Measurements from ENCODE around the gene CHST6.

DNA sequence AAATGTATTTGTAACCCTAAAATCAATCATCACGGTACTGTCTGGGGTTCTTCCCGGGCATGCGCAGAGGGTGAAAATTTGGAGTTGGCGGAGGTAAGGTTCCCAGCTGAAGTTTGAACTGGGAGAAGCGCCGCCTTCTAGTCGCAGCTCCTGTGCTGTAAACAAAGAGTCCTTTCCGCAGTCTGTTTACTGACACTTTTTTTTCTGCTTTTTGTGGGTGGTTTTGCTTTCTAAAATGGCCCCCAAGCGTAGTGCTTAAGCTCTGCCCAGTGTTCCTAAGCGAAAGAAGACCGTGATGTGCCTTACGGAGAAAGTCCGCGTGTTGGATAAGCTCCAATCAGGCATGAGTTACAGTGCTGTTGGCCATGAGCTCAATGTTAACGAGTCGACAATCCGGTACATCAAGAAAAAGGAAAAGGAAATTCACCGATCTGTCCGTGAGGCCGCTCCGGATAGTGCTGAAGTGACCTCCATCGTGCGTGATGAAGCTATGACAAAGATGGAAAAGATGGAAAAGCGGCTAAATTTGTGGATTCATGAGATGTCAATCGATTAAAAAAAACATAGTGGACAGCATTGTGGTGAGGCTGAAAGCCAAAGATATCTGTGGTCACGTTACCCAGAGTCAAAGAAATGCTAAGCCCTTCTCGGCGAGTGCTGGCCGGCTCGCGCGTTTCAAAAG is 61.4 kb downstream of the CHST6 start:
- TF ChIP-seq, protein P1, sequence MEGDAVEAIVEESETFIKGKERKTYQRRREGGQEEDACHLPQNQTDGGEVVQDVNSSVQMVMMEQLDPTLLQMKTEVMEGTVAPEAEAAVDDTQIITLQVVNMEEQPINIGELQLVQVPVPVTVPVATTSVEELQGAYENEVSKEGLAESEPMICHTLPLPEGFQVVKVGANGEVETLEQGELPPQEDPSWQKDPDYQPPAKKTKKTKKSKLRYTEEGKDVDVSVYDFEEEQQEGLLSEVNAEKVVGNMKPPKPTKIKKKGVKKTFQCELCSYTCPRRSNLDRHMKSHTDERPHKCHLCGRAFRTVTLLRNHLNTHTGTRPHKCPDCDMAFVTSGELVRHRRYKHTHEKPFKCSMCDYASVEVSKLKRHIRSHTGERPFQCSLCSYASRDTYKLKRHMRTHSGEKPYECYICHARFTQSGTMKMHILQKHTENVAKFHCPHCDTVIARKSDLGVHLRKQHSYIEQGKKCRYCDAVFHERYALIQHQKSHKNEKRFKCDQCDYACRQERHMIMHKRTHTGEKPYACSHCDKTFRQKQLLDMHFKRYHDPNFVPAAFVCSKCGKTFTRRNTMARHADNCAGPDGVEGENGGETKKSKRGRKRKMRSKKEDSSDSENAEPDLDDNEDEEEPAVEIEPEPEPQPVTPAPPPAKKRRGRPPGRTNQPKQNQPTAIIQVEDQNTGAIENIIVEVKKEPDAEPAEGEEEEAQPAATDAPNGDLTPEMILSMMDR (IDR thresholded peaks at IDR 0.05 in 4 of 5, conservative IDR thresholded peaks at IDR 0.05 in 1 of 5) = no peak
- TF ChIP-seq POLR2A (IDR thresholded peaks at IDR 0.05) = no peak
